ENCODE results near the gene HIVEP3. TPM values are rescaled to one million over a fixed set of nuclear protein-coding genes. Genes with fewer than 3 reads are reported as not detected.

HIVEP3 gene
- polyA plus RNA-seq, 1 of the 3 experiments (the other 2 are of a cell fraction): 6.4 TPM

DNA sequence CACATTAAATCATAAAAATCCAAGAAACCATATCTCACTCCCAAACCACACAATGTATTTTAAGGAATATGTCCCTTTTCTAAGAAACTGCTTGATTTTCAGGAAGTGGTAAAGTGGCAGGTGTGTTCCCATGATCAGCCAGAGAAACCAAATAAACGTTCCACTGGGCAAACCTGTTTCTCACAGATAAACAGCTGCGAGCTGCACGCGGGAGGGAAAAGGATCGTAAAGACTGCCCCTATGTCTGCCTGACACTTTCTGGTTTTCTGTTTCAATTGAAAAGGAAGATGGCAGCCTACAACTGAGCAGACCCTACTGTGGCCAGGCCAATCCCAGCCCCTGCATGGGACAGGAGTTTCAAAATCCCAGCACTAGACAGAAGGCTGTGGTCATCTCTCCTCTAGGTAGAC is 36.6 kb downstream of the HIVEP3 start (continued):
- TF ChIP-seq, protein P1, sequence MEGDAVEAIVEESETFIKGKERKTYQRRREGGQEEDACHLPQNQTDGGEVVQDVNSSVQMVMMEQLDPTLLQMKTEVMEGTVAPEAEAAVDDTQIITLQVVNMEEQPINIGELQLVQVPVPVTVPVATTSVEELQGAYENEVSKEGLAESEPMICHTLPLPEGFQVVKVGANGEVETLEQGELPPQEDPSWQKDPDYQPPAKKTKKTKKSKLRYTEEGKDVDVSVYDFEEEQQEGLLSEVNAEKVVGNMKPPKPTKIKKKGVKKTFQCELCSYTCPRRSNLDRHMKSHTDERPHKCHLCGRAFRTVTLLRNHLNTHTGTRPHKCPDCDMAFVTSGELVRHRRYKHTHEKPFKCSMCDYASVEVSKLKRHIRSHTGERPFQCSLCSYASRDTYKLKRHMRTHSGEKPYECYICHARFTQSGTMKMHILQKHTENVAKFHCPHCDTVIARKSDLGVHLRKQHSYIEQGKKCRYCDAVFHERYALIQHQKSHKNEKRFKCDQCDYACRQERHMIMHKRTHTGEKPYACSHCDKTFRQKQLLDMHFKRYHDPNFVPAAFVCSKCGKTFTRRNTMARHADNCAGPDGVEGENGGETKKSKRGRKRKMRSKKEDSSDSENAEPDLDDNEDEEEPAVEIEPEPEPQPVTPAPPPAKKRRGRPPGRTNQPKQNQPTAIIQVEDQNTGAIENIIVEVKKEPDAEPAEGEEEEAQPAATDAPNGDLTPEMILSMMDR (IDR thresholded peaks at IDR 0.05): no peak
- TF ChIP-seq FOXM1 (IDR thresholded peaks at IDR 0.05; ENCODE audit: low read depth): no peak

- H4K20me1 ChIP-seq (ENCODE audit: insufficient read depth): no peaks in the 10 kb centered on the region
- no peak overlapping the region for H3K27ac ChIP-seq (ENCODE audit: low read depth in 2 of 2, low read length in 1 of 2)
- H3K9me2 ChIP-seq: no peaks in the 10 kb centered on the region
- no peak overlapping the region for H3K4me3 ChIP-seq (ENCODE audit: low read depth in 2 of 2, low read length in 1 of 2)
- H3K9me3 ChIP-seq: no peaks in the 10 kb centered on the region
- CTCF ChIA-PET: no interaction called here
- H3F3A ChIP-seq (replicated peaks; ENCODE audit: insufficient read depth): peaks cover 18% of the 10 kb centered on the region
- no peak for TF ChIP-seq TCF12 (IDR thresholded peaks at IDR 0.05)
- no peak for TF ChIP-seq EP300 (IDR thresholded peaks at IDR 0.05; ENCODE audit: borderline replicate concordance in 1 of 2, low read depth in 1 of 2, low read length in 1 of 2)
- TF ChIP-seq, protein P2, sequence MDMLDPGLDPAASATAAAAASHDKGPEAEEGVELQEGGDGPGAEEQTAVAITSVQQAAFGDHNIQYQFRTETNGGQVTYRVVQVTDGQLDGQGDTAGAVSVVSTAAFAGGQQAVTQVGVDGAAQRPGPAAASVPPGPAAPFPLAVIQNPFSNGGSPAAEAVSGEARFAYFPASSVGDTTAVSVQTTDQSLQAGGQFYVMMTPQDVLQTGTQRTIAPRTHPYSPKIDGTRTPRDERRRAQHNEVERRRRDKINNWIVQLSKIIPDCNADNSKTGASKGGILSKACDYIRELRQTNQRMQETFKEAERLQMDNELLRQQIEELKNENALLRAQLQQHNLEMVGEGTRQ (IDR thresholded peaks at IDR 0.05; ENCODE audit: borderline replicate concordance, low read depth, low read length): no peak
- no peak for TF ChIP-seq GATA2 (CRISPR knock-in tag; IDR thresholded peaks at IDR 0.05)
- no peak for TF ChIP-seq RXRA (IDR thresholded peaks at IDR 0.05; ENCODE audit: borderline replicate concordance, low read depth)
- TF ChIP-seq POLR2AphosphoS5 (IDR thresholded peaks at IDR 0.05; ENCODE audit: low read depth, low read length): no peak
- TF ChIP-seq GABPA (IDR thresholded peaks at IDR 0.05; ENCODE audit: low read depth): no peak
- H3K36me3 ChIP-seq (replicated peaks in 1 of 2; ENCODE audit: control insufficient read depth in 1 of 2, insufficient read depth in 2 of 2, low read length in 1 of 2): no peaks in the 10 kb centered on the region
- DNase-seq: no peak
- no peaks in the 10 kb centered on the region; the same call in 1 of the 2 replicates for H3K79me2 ChIP-seq (ENCODE audit: insufficient read depth)
- no peak overlapping the region for H2AFZ ChIP-seq (ENCODE audit: low read depth)
- POLR2A ChIA-PET: no interaction called here
- H3K4me2 ChIP-seq: no peak overlapping the region
- peaks cover 12 to 13% of the 10 kb centered on the region in 2 experiments; a peak in 3 of 4 replicates for H3K4me1 ChIP-seq (ENCODE audit: control insufficient read depth in 1 of 2, insufficient read depth in 2 of 2, low read depth in 1 of 2, low read length in 1 of 2)
- no peak overlapping the region for H3K9ac ChIP-seq
- whole genome bisulfite sequencing (ENCODE audit: low lambda C conversion rate): 89% methylated on average over 5 of the region's 5 CpGs
- no peaks in the 10 kb centered on the region for H3K27me3 ChIP-seq (ENCODE audit: insufficient read depth)
These were observed 37.5 kb downstream of the HIVEP3 start for GRCh38 chr1:41880950-41881885.

DNA sequence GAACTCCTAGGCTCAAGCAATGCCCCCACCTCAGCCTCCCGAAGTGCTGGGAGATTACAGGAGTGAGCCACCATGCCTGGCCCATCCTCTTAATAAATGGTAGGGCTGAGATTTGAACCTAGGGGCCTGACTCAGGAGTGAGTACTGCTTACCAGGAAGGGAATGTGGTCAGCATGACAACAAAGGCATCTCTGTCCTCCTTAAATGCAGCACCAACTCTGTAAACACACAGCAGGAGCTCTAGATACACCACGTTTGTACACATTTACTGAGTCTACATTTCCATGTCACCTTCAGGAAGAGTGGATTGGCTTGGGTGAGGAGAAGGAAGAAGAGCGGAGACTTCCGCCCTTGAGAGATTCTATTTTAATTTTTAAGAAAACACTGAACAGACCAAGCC is 38.5 kb downstream of the HIVEP3 start:
- no peaks in the 10 kb centered on the region for H3K27me3 ChIP-seq (ENCODE audit: insufficient read depth)
- POLR2A ChIA-PET: no interaction called here
- no peak overlapping the region for H3K4me3 ChIP-seq (ENCODE audit: low read depth in 2 of 2, low read length in 1 of 2)
- H3K36me3 ChIP-seq (replicated peaks in 1 of 2; ENCODE audit: control insufficient read depth in 1 of 2, insufficient read depth in 2 of 2, low read length in 1 of 2): no peaks in the 10 kb centered on the region
- 88% methylated on average over 4 of the region's 4 CpGs for WGBS (ENCODE audit: low lambda C conversion rate)
- no peak overlapping the region for H3K4me2 ChIP-seq
- H3K9me2 ChIP-seq: no peaks in the 10 kb centered on the region
- H3K4me1 ChIP-seq (ENCODE audit: control insufficient read depth in 1 of 2, insufficient read depth in 2 of 2, low read depth in 1 of 2, low read length in 1 of 2): peaks cover 13 to 15% of the 10 kb centered on the region in 2 experiments; a peak in 3 of 4 replicates
- no peak overlapping the region for H3K9ac ChIP-seq
- no peak for DNase-seq
- peaks cover 18% of the 10 kb centered on the region for H3F3A ChIP-seq (replicated peaks; ENCODE audit: insufficient read depth)
- no peak overlapping the region for H2AFZ ChIP-seq (ENCODE audit: low read depth)
- H3K9me3 ChIP-seq: no peaks in the 10 kb centered on the region
- no peak overlapping the region for H3K27ac ChIP-seq (ENCODE audit: low read depth in 2 of 2, low read length in 1 of 2)
- no peaks in the 10 kb centered on the region for H4K20me1 ChIP-seq (ENCODE audit: insufficient read depth)
- H3K79me2 ChIP-seq (ENCODE audit: insufficient read depth): no peaks in the 10 kb centered on the region; the same call in 1 of the 2 replicates
- CTCF ChIA-PET: interaction anchor here (1.0 kb wide), 1 partner anchor 68 kb away, joined by 4 read pairs; no protein-coding TSS in a partner anchor
- TF ChIP-seq, protein P3, sequence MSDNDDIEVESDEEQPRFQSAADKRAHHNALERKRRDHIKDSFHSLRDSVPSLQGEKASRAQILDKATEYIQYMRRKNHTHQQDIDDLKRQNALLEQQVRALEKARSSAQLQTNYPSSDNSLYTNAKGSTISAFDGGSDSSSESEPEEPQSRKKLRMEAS (IDR thresholded peaks at IDR 0.05; ENCODE audit: low read depth): no peak
- TF ChIP-seq, protein P2 (IDR thresholded peaks at IDR 0.05; ENCODE audit: borderline replicate concordance, low read depth, low read length): no peak
- TF ChIP-seq FOSL2 (IDR thresholded peaks at IDR 0.05; ENCODE audit: borderline replicate concordance, low read depth) (no peak), RXRA (IDR thresholded peaks at IDR 0.05; ENCODE audit: borderline replicate concordance, low read depth) (no peak), ELF1 (IDR thresholded peaks at IDR 0.05) (no peak), JUND (IDR thresholded peaks at IDR 0.05) (no peak), RFX5 (IDR thresholded peaks at IDR 0.05; ENCODE audit: low read length) (no peak), FOXM1 (IDR thresholded peaks at IDR 0.05; ENCODE audit: low read depth) (no peak), TEAD4 (IDR thresholded peaks at IDR 0.05; ENCODE audit: borderline replicate concordance, insufficient read depth) (no peak), RCOR1 (IDR thresholded peaks at IDR 0.05; ENCODE audit: low read length) (no peak), SIN3A (IDR thresholded peaks at IDR 0.05; ENCODE audit: borderline replicate concordance, low read depth, low read length) (no peak)
- TF ChIP-seq, protein P4, sequence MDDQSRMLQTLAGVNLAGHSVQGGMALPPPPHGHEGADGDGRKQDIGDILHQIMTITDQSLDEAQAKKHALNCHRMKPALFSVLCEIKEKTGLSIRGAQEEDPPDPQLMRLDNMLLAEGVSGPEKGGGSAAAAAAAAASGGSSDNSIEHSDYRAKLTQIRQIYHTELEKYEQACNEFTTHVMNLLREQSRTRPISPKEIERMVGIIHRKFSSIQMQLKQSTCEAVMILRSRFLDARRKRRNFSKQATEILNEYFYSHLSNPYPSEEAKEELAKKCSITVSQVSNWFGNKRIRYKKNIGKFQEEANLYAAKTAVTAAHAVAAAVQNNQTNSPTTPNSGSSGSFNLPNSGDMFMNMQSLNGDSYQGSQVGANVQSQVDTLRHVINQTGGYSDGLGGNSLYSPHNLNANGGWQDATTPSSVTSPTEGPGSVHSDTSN (IDR thresholded peaks at IDR 0.05): no peak
